CD4-positive, alpha-beta T cell (primary cell): ENCODE results near the gene GPC4. TPM values are rescaled to one million over a fixed set of nuclear protein-coding genes. Genes with fewer than 3 reads are reported as not detected.

ENCODE experiments used
- ATAC-seq: fragments of 200-7000 bp; cut with Tn5 transposase; one replicate; pipeline ENCODE4 v1.10.0; 2022; ENCODE audit warnings: mild to moderate bottlenecking; ENCODE audit not compliant: poor library complexity
- CTCF ChIA-PET: fragments of 350-600 bp; sonication (Branson Sonifier 250); formaldehyde crosslinking; loops from one replicate; lab custom pipeline; 2021; ENCODE audit warnings: antibody characterized with exemption, inconsistent platforms; lab: Charles Lee
- POLR2A ChIA-PET: fragments of 350-600 bp; sonication (Branson Sonifier 250); formaldehyde crosslinking; loops from one replicate; lab custom pipeline; 2021; ENCODE audit warnings: antibody characterized with exemption, inconsistent platforms; lab: Charles Lee
- DNase-seq, 14 experiments: peaks; one replicate each; pipeline ENCODE4 v3.0.0-alpha.2; 2013 to 2020; ENCODE audit warnings: mixed read lengths in 2 of 14
- H3K27ac ChIP-seq, 2 donors: one replicate each; pipeline versions ENCODE4 v1.5.1 to v1.7.0; 2013; ENCODE audit warnings: low read length in 2 of 2, low read depth in 1 of 2, mild to moderate bottlenecking in 1 of 2
- H3K27me3 ChIP-seq, 2 experiments: 1 replicate in 1 of 2; 2 replicates in 1 of 2; pipeline versions ENCODE4 v1.6.1 to v1.7.0; 2013; ENCODE audit warnings: low read length in 2 of 2, control low read depth in 1 of 2, mild to moderate bottlenecking in 1 of 2, moderate library complexity in 1 of 2; ENCODE audit not compliant: insufficient read depth in 2 of 2, control insufficient read depth in 1 of 2
- H3K36me3 ChIP-seq: one replicate; pipeline ENCODE4 v1.6.1; 2013; ENCODE audit warnings: low read length, control low read depth; ENCODE audit not compliant: insufficient read depth
- H3K4me1 ChIP-seq: one replicate; pipeline ENCODE4 v1.6.1; 2013; ENCODE audit warnings: low read length, control low read depth; ENCODE audit not compliant: insufficient read depth
- H3K4me3 ChIP-seq: one replicate; pipeline ENCODE4 v1.5.1; 2013; ENCODE audit warnings: mild to moderate bottlenecking, low read length, moderate library complexity
- H3K9me3 ChIP-seq, 2 experiments: 1 replicate in 1 of 2; 2 replicates in 1 of 2; pipeline versions ENCODE4 v1.6.1 to v1.7.0; 2013; ENCODE audit warnings: low read length in 2 of 2, mild to moderate bottlenecking in 2 of 2, control low read depth in 1 of 2, moderate library complexity in 1 of 2; ENCODE audit not compliant: control insufficient read depth in 1 of 2, insufficient read depth in 1 of 2
- H3K27ac Mint-ChIP-seq: one replicate; pipeline ENCODE4 v1.8.0; 2020; ENCODE audit warnings: mixed read lengths
- H3K27me3 Mint-ChIP-seq: one replicate; pipeline ENCODE4 v1.8.0; 2021; ENCODE audit warnings: mixed read lengths
- H3K36me3 Mint-ChIP-seq: one replicate; pipeline ENCODE4 v1.8.0; 2021; ENCODE audit warnings: low read depth, mixed read lengths
- H3K4me1 Mint-ChIP-seq: one replicate; pipeline ENCODE4 v1.8.0; 2021; ENCODE audit warnings: low read depth, mixed read lengths
- H3K4me3 Mint-ChIP-seq: one replicate; pipeline ENCODE4 v1.8.0; 2020; ENCODE audit warnings: mild to moderate bottlenecking, mixed read lengths
- H3K9me3 Mint-ChIP-seq: one replicate; pipeline ENCODE4 v1.8.0; 2020; ENCODE audit warnings: mixed read lengths
- intact Hi-C, 2 experiments: fragments of 100-400 bp; cut with DNase I in 1 of 2; cut with micrococcal nuclease in 1 of 2; formaldehyde crosslinking; loops; one replicate each; pipeline versions ENCODE4 v1.15.1 to v1.9.0; 2023 to 2025; cut with DNase I, micrococcal nuclease
- total RNA-seq, 174 experiments: library from RNA in 2 of 174; stranded (reverse) in 2 of 174; gene quantifications; one replicate each; pipeline ENCODE4 v1.2.3 and lab custom pipeline; 2021 to 2026
- TF ChIP-seq, protein P1 (sequence below): fragments of 200-600 bp; IDR thresholded peaks from one replicate; pipeline ENCODE4 v1.8.0; 2022; ENCODE audit warnings: antibody characterized with exemption, mild to moderate bottlenecking

Gene GPC4
- total RNA-seq, 2 experiments from 2014 or later: not detected

DNA sequence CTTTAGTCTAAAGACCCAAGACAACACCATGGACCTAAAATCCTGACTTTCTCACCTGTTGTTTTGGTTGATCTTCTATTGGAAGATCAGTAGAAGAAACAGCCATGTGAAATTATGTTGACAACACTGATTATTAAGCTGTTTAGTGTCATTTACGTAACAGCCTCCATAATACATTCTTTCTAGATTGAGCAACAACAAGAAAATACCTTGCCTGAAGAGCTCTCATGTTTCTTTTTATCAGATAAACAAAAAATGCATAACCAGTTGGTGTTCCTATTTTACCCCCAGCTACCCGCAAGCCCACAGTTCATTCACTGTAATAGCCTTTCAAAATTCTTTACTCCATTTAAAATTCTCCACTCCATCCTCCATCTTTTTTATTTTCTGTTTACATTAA, 20.5 kb downstream of the GPC4 start:
- POLR2A ChIA-PET: no interaction called here
- no peak overlapping the region for H3K27ac Mint-ChIP-seq
- H3K4me1 Mint-ChIP-seq: no peaks in the 10 kb centered on the region
- DNase-seq (no peak), ATAC-seq (no peak)
- no peaks in the 10 kb centered on the region for H3K36me3 Mint-ChIP-seq
- TF ChIP-seq, protein P1, sequence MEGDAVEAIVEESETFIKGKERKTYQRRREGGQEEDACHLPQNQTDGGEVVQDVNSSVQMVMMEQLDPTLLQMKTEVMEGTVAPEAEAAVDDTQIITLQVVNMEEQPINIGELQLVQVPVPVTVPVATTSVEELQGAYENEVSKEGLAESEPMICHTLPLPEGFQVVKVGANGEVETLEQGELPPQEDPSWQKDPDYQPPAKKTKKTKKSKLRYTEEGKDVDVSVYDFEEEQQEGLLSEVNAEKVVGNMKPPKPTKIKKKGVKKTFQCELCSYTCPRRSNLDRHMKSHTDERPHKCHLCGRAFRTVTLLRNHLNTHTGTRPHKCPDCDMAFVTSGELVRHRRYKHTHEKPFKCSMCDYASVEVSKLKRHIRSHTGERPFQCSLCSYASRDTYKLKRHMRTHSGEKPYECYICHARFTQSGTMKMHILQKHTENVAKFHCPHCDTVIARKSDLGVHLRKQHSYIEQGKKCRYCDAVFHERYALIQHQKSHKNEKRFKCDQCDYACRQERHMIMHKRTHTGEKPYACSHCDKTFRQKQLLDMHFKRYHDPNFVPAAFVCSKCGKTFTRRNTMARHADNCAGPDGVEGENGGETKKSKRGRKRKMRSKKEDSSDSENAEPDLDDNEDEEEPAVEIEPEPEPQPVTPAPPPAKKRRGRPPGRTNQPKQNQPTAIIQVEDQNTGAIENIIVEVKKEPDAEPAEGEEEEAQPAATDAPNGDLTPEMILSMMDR: no peak
- no peaks in the 10 kb centered on the region for H3K9me3 Mint-ChIP-seq
- intact Hi-C loops: no loop called here
- Histone ChIP-seq H3K9me3 (no peaks in the 10 kb centered on the region), H3K27me3 (no peaks in the 10 kb centered on the region), H3K4me1 (no peaks in the 10 kb centered on the region), H3K36me3 (no peaks in the 10 kb centered on the region), H3K4me3 (no peak overlapping the region), H3K27ac (no peak overlapping the region)
- H3K4me3 Mint-ChIP-seq: no peak overlapping the region
- CTCF ChIA-PET: no interaction called here
- H3K27me3 Mint-ChIP-seq: peaks cover 3% of the 10 kb centered on the region

DNA sequence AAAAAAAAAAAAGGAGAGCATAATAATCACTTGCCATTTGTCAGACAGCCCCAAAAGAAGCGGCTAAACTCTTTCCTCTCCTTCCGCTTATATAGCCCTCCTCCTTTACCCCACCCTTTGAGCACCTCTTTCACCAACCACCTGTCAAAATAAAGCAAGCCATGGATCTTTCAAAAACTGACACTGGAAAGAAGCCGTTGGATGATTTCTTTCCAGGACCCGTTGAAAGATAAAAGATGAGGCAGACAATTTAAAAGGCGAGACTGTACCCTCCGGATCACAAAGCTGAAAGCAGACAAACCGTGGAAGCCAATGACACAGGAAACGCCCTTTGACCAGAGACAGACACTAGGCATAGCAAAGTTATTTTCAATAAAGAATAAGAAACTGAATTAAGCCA, 22.6 kb downstream of the GPC4 start:
- TF ChIP-seq, protein P1: no peak
- Histone ChIP-seq H3K27me3 (no peaks in the 10 kb centered on the region), H3K9me3 (no peaks in the 10 kb centered on the region), H3K27ac (no peak overlapping the region), H3K4me1 (no peaks in the 10 kb centered on the region), H3K36me3 (no peaks in the 10 kb centered on the region), H3K4me3 (no peak overlapping the region)
- ChIA-PET POLR2A (no interaction called here), CTCF (no interaction called here)
- no peak overlapping the region for H3K4me3 Mint-ChIP-seq
- no peaks in the 10 kb centered on the region for H3K36me3 Mint-ChIP-seq
- peaks cover 9% of the 10 kb centered on the region for H3K27me3 Mint-ChIP-seq
- no peaks in the 10 kb centered on the region for H3K4me1 Mint-ChIP-seq
- intact Hi-C loops: no loop called here
- no peaks in the 10 kb centered on the region for H3K9me3 Mint-ChIP-seq
- no peak overlapping the region for H3K27ac Mint-ChIP-seq
- no peak for DNase-seq
- ATAC-seq: no peak

DNA sequence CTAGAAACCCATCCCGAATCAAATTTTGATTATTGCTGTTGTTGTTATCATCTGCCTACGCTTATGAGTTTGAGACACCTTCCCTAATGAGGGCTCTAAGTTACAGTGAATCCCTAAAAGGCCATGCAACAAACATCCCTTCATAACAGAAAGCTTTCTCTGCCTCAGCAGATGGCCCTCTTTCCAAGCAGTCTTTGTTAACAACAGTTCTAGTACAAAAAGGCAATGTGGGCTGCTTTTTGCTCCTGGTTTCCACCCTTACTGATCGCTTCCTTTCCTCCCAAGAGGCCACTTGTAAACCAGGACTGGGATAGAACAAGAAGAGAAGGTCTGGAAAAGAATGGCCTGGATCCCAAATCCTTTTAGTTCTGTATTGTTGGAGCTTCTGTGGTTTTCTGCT, 24.2 kb downstream of the GPC4 start:
- Histone ChIP-seq H3K4me3 (no peak overlapping the region), H3K27ac (no peak overlapping the region), H3K36me3 (no peaks in the 10 kb centered on the region), H3K4me1 (no peaks in the 10 kb centered on the region), H3K9me3 (no peaks in the 10 kb centered on the region), H3K27me3 (no peaks in the 10 kb centered on the region)
- no peak overlapping the region for H3K27ac Mint-ChIP-seq
- H3K36me3 Mint-ChIP-seq: no peaks in the 10 kb centered on the region
- peaks cover 9% of the 10 kb centered on the region for H3K27me3 Mint-ChIP-seq
- no peak overlapping the region for H3K4me3 Mint-ChIP-seq
- ATAC-seq: no peak
- DNase-seq: no peak
- TF ChIP-seq, protein P1: no peak
- no peaks in the 10 kb centered on the region for H3K9me3 Mint-ChIP-seq
- CTCF ChIA-PET: no interaction called here
- no peaks in the 10 kb centered on the region for H3K4me1 Mint-ChIP-seq
- POLR2A ChIA-PET: no interaction called here
- intact Hi-C loops: no loop called here
